T-cell (primary cell): Measurements from ENCODE around the gene ZNF438. TPM values are rescaled to one million over a fixed set of nuclear protein-coding genes. Genes with fewer than 3 reads are reported as not detected.
A peak's percentile ranks its signal among the peaks of the same experiment; 100 is the strongest.
"Not testable (repeated sequence)": the region's sequence is repeated elsewhere in the genome, so short reads cannot be mapped to it uniquely, and the experiment has no call there.

Source experiments
- ATAC-seq, 4 experiments: fragments of 200-7000 bp in 3 of 4; fragments of 150-1000 bp in 1 of 4; cut with Tn5 transposase; replicated peaks in 1 of 4; 1 replicate in 3 of 4; 2 replicates in 1 of 4; pipeline ENCODE4 v1.10.0; 2021; ENCODE audit warnings: moderate library complexity in 3 of 4, mild to moderate bottlenecking in 2 of 4, moderate number of reproducible peaks in 1 of 4
- CTCF ChIA-PET, 2 donors: fragments of 300-600 bp; sonication (Branson Sonifier 250); formaldehyde crosslinking; loops; one replicate each; lab custom pipeline; 2022; ENCODE audit warnings: antibody characterized with exemption in 2 of 2; lab: Charles Lee
- POLR2A ChIA-PET, 2 donors: fragments of 300-600 bp; sonication (Branson Sonifier 250); formaldehyde crosslinking; loops; one replicate each; lab custom pipeline; 2022; ENCODE audit warnings: antibody characterized with exemption in 2 of 2; lab: Charles Lee
- DNase-seq, 35 experiments: peaks; one replicate each; pipeline versions ENCODE4 v3.0.0 to v3.0.0-alpha.2; 2013 to 2023
- H3K27ac ChIP-seq: one replicate; pipeline ENCODE4 v1.5.1; 2013; ENCODE audit warnings: low read length
- H3K27me3 ChIP-seq, 2 experiments: replicated peaks in 1 of 2; 1 replicate in 1 of 2; 2 replicates in 1 of 2; pipeline versions ENCODE4 v1.6.1 to v1.7.0; 2013; ENCODE audit warnings: low read length in 1 of 2, mixed read lengths in 1 of 2; ENCODE audit not compliant: control insufficient read depth in 2 of 2, insufficient read depth in 2 of 2; ENCODE audit errors: extremely low read depth in 1 of 2
- H3K36me3 ChIP-seq, 2 donors: 1 replicate in 1 of 2; 2 replicates in 1 of 2; pipeline versions ENCODE4 v1.6.1 to v1.7.0; 2013; ENCODE audit warnings: low read length in 1 of 2; ENCODE audit not compliant: control insufficient read depth in 2 of 2, insufficient read depth in 1 of 2; ENCODE audit errors: extremely low read depth in 1 of 2
- H3K4me1 ChIP-seq, 2 experiments: 1 replicate in 1 of 2; 2 replicates in 1 of 2; pipeline versions ENCODE4 v1.6.1 to v1.7.0; 2013; ENCODE audit warnings: low read length in 2 of 2, mixed read lengths in 1 of 2; ENCODE audit not compliant: insufficient read depth in 2 of 2, control insufficient read depth in 1 of 2; ENCODE audit errors: extremely low read depth in 1 of 2
- H3K4me3 ChIP-seq, 2 donors: 1 replicate in 1 of 2; 2 replicates in 1 of 2; pipeline versions ENCODE4 v1.5.1 to v1.7.0; 2013; ENCODE audit warnings: mild to moderate bottlenecking in 2 of 2, low read length in 1 of 2, moderate library complexity in 1 of 2; ENCODE audit not compliant: control insufficient read depth in 1 of 2; ENCODE audit errors: extremely low read depth in 1 of 2
- H3K9me3 ChIP-seq: 2 replicates; pipeline ENCODE4 v1.7.0; 2013
- H3K27ac Mint-ChIP-seq, 2 donors: one replicate each; pipeline ENCODE4 v1.8.0; 2020 to 2021; ENCODE audit warnings: mild to moderate bottlenecking in 2 of 2, mixed read lengths in 2 of 2
- H3K27me3 Mint-ChIP-seq, 2 donors: one replicate each; pipeline ENCODE4 v1.8.0; 2021 to 2022; ENCODE audit warnings: mixed read lengths in 2 of 2
- H3K36me3 Mint-ChIP-seq: one replicate; pipeline ENCODE4 v1.8.0; 2021; ENCODE audit warnings: mixed read lengths
- H3K4me1 Mint-ChIP-seq, 3 donors: one replicate each; pipeline ENCODE4 v1.8.0; 2020 to 2022; ENCODE audit warnings: mixed read lengths in 3 of 3, mild to moderate bottlenecking in 1 of 3
- H3K4me3 Mint-ChIP-seq, 3 donors: one replicate each; pipeline ENCODE4 v1.8.0; 2020 to 2022; ENCODE audit warnings: mild to moderate bottlenecking in 3 of 3, mixed read lengths in 3 of 3, moderate library complexity in 3 of 3
- H3K9me3 Mint-ChIP-seq, 3 donors: one replicate each; pipeline ENCODE4 v1.8.0; 2020 to 2022; ENCODE audit warnings: mixed read lengths in 3 of 3
- WGBS: methylation state at CpG from one replicate; pipeline ENCODE4 v1.1.5; 2013; ENCODE audit warnings: missing lambda C conversion rate; ENCODE audit not compliant: insufficient coverage; 5-methylcytosine and 5-hydroxymethylcytosine counted together
- total RNA-seq, 35 experiments: library from RNA in 6 of 35; stranded (reverse) in 6 of 35; fragments of 120-200 nt in 1 of 35; gene quantifications; one replicate each; pipeline versions ENCODE4 v1.2.1 to v1.2.4 and lab custom pipeline; 2013 to 2026

ZNF438 gene
- total RNA-seq, 5 donors from 2014 or later (not counting 1 experiment from before 2014, with no cell fraction given) = 2.7 to 3.6 (median 3.4) TPM

DNA sequence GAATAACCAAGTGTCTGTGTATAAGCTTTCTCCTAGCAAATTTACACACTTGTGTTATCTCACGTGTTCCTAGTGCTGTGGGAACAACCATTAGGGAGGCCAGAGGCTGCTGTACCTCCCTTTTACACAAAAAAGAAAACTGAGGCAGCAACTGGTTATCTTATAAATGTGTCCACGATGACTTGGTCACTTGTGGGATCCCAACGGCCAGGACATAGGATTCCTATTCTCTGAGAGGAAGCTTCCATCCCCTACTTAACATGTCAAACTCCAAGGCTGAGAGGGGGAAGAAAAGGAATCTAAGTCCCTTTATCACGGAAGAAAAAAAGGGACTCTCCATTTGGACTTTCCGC lies 484 bp downstream of the ZNF438 start:
- Histone ChIP-seq H3K9me3 (no peaks in the 10 kb centered on the region), H3K27ac (peak overlapping the region; percentile 100), H3K27me3 (no peaks in the 10 kb centered on the region), H3K4me3 (peak overlapping the region; percentile 73 to 82), H3K36me3 (no peaks in the 10 kb centered on the region), H3K4me1 (peaks cover 4 to 19% of the 10 kb centered on the region in 2 experiments)
- Mint-ChIP-seq H3K27ac (peak overlapping the region in 1 of 2 donors; percentile 97), H3K36me3 (no peaks in the 10 kb centered on the region), H3K4me3 (peak overlapping the region; percentile 86 to 88 (median 87)), H3K9me3 (no peaks in the 10 kb centered on the region), H3K27me3 (no peaks in the 10 kb centered on the region), H3K4me1 (peaks cover 13 to 19% (median 14%) of the 10 kb centered on the region in 3 donors)
- POLR2A ChIA-PET = interaction anchor here (0.5 to 1.4 kb wide), 7 partner anchors 9 to 729 kb away, joined by 3 to 8 read pairs (median 3); no protein-coding TSS in a partner anchor
- WGBS = 80% methylated on average over 1 of the region's 5 CpGs
- CTCF ChIA-PET = interaction anchor here (0.5 to 2.1 kb wide), 16 partner anchors 32 to 1025 kb away, joined by 3 to 26 read pairs (median 4); no protein-coding TSS in a partner anchor
- ATAC-seq (no peak), DNase-seq (peak in 1 of 35 experiments; percentile 0)

DNA sequence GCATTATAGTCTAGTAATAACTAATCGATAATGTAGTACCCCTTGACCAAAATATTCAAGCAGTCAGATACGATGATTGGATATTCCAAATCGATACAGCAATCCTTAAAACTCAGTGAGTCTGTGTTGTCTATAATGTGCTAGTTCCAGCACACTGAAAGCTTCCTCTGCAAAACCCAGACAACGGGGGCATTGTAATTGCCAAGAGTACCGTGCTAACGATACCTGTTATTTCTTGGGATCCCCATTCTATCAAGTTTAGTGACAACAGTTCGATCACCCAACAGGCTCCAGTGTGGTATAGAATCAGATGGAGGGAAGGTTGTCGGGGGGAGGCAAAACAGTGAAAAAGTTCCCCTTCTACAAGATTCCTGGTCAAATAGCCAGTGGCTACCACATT lies 865 bp downstream of the ZNF438 start:
- Histone ChIP-seq H3K27me3 (no peaks in the 10 kb centered on the region), H3K27ac (peak overlapping the region; percentile 100), H3K36me3 (no peaks in the 10 kb centered on the region), H3K4me1 (peaks cover 4 to 19% of the 10 kb centered on the region in 2 experiments), H3K4me3 (peak overlapping the region in 1 of 2 donors; percentile 82), H3K9me3 (no peaks in the 10 kb centered on the region)
- no peak for ATAC-seq
- Mint-ChIP-seq H3K36me3 (no peaks in the 10 kb centered on the region), H3K4me1 (peaks cover 13 to 19% (median 14%) of the 10 kb centered on the region in 3 donors), H3K9me3 (no peaks in the 10 kb centered on the region), H3K27ac (no peak overlapping the region), H3K4me3 (peak overlapping the region; percentile 86 to 88 (median 87)), H3K27me3 (no peaks in the 10 kb centered on the region)
- POLR2A ChIA-PET = interaction anchor here in 1 of 2 donors (0.6 kb wide), 1 partner anchor 315 kb away, joined by 6 read pairs; no protein-coding TSS in a partner anchor
- no CpG with 5 or more reads among the region's 8 CpGs for WGBS
- CTCF ChIA-PET = interaction anchor here (0.5 to 2.1 kb wide), 5 partner anchors 32 to 777 kb away, joined by 3 to 14 read pairs (median 3); no protein-coding TSS in a partner anchor
- DNase-seq = peak in 1 of 35 experiments; percentile 1

- Histone ChIP-seq H3K4me1 (peaks cover 4 to 19% of the 10 kb centered on the region in 2 experiments), H3K9me3 (no peaks in the 10 kb centered on the region), H3K27me3 (no peaks in the 10 kb centered on the region), H3K4me3 (no peak overlapping the region), H3K36me3 (no peaks in the 10 kb centered on the region), H3K27ac (no peak overlapping the region)
- CTCF ChIA-PET = interaction anchor here (0.6 to 1.0 kb wide), 2 partner anchors 291 to 737 kb away, joined by 3 read pairs; no protein-coding TSS in a partner anchor
- Mint-ChIP-seq H3K27ac (no peak overlapping the region), H3K36me3 (no peaks in the 10 kb centered on the region), H3K27me3 (no peaks in the 10 kb centered on the region), H3K9me3 (no peaks in the 10 kb centered on the region), H3K4me3 (no peak overlapping the region), H3K4me1 (peaks cover 13 to 19% (median 14%) of the 10 kb centered on the region in 3 donors)
- DNase-seq (no peak), ATAC-seq (no peak)
- WGBS = 92% methylated on average over 5 of the region's 8 CpGs
- POLR2A ChIA-PET = interaction anchor here (0.6 to 0.7 kb wide), 2 partner anchors 215 to 314 kb away, joined by 3 to 6 read pairs; no protein-coding TSS in a partner anchor
Measured at GRCh38 chr10:31030260-31030659, 1.4 kb downstream of the ZNF438 start.

DNA sequence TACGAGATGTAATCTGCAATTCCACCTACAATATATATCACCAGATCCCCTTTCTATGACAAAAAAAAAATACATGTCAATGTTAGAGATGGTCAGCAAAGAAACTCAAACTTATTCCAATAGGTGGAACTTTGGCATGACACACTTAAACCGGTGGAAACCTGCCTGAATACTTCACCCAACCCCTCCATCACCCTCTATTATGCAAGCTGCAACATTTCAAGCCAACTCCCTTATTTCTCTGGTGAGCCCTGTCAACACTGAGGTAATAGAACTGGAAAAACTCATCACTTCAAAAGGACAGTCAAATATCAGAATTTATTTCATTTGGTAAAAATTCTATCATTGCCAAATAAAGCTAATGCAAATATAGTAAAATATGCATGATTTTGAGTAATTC lies 3.6 kb downstream of the ZNF438 start:
- H3K4me3 Mint-ChIP-seq = no peak overlapping the region
- POLR2A ChIA-PET = interaction anchor here in 1 of 2 donors (0.7 kb wide), 1 partner anchor 307 kb away, joined by 3 read pairs; no protein-coding TSS in a partner anchor
- CTCF ChIA-PET = interaction anchor here in 1 of 2 donors (0.6 kb wide), 1 partner anchor 27 kb away, joined by 3 read pairs; no protein-coding TSS in a partner anchor
- H3K36me3 Mint-ChIP-seq = no peaks in the 10 kb centered on the region
- H3K4me1 ChIP-seq = peaks cover 4 to 19% of the 10 kb centered on the region in 2 experiments
- no peak overlapping the region for H3K27ac ChIP-seq
- ATAC-seq (no peak), DNase-seq (no peak)
- H3K9me3 Mint-ChIP-seq = no peaks in the 10 kb centered on the region
- H3K27me3 Mint-ChIP-seq = no peaks in the 10 kb centered on the region
- H3K9me3 ChIP-seq = no peaks in the 10 kb centered on the region
- H3K36me3 ChIP-seq = no peaks in the 10 kb centered on the region
- H3K27me3 ChIP-seq = no peaks in the 10 kb centered on the region
- no peak overlapping the region for H3K27ac Mint-ChIP-seq
- 70% methylated on average over 1 of the region's 2 CpGs for WGBS
- H3K4me1 Mint-ChIP-seq = peaks cover 13 to 17% (median 14%) of the 10 kb centered on the region in 3 donors
- no peak overlapping the region for H3K4me3 ChIP-seq

GRCh38 chr10:31026279-31026678 lies 5.4 kb downstream of the ZNF438 start:
- H3K36me3 ChIP-seq, H3K9me3 ChIP-seq, H3K27me3 ChIP-seq, H3K27me3 Mint-ChIP-seq, H3K27ac ChIP-seq, H3K9me3 Mint-ChIP-seq, H3K4me3 ChIP-seq, H3K27ac Mint-ChIP-seq, ATAC-seq, H3K4me1 ChIP-seq, H3K36me3 Mint-ChIP-seq, H3K4me3 Mint-ChIP-seq, POLR2A ChIA-PET, DNase-seq: not testable (repeated sequence)
- CTCF ChIA-PET = interaction anchor here in 1 of 2 donors (1.4 kb wide), 1 partner anchor 17 kb away, joined by 3 read pairs; no protein-coding TSS in a partner anchor
- WGBS = no CpG with 5 or more reads among the region's 1 CpG
- peaks cover 11 to 15% (median 13%) of the 10 kb centered on the region in 3 donors for H3K4me1 Mint-ChIP-seq

DNA sequence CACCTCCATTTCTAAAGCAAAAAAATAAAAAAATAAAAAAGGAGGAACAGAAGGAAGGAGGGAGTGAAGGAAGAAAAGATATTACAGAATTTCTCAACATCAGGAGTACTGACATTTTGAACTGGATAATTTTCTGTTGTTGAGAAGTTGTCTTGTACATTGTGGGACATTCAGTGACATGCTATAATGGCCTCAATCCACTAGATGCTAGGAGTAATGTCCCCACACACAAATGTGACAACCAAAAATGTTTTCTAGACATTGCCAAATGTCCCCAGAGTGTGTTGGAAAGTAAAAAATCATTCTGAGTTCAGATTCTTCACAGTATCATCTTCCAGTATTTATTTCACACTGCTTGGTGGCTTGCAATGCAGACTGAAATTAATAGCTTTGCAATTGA lies 6.5 kb downstream of the ZNF438 start:
- no peaks in the 10 kb centered on the region for H3K36me3 Mint-ChIP-seq
- H3K27ac Mint-ChIP-seq = no peak overlapping the region
- Histone ChIP-seq H3K27ac (no peak overlapping the region), H3K4me1 (no peaks in the 10 kb centered on the region), H3K4me3 (no peak overlapping the region), H3K36me3 (no peaks in the 10 kb centered on the region), H3K9me3 (no peaks in the 10 kb centered on the region), H3K27me3 (no peaks in the 10 kb centered on the region)
- no peaks in the 10 kb centered on the region for H3K27me3 Mint-ChIP-seq
- H3K9me3 Mint-ChIP-seq = no peaks in the 10 kb centered on the region
- ChIA-PET CTCF (interaction anchor here (0.5 to 1.4 kb wide), 2 partner anchors 16 to 307 kb away, joined by 3 to 11 read pairs; no protein-coding TSS in a partner anchor), POLR2A (no interaction called here)
- peaks cover 2 to 10% (median 6%) of the 10 kb centered on the region in 3 donors for H3K4me1 Mint-ChIP-seq
- no peak overlapping the region for H3K4me3 Mint-ChIP-seq
- DNase-seq (no peak), ATAC-seq (no peak)
